Measurements from ENCODE around the gene PLXNA4. TPM values are rescaled to one million over a fixed set of nuclear protein-coding genes. Genes with fewer than 3 reads are reported as not detected.
A peak's percentile ranks its signal among the peaks of the same experiment; 100 is the strongest.

The PLXNA4 gene
- total RNA-seq, 2 donors from 2014 or later, result 0.99 to 1.1 TPM

GRCh38 chr7:132142006-132142405 is 434.3 kb downstream of the PLXNA4 start:
- H3K36me3 Mint-ChIP-seq (ENCODE audit: insufficient read depth in 2 of 2), result no peaks in the 10 kb centered on the region
- peaks cover 5% of the 10 kb centered on the region for H3K27me3 Mint-ChIP-seq (ENCODE audit: low read depth)
- H3K4me1 Mint-ChIP-seq (ENCODE audit: low read depth), result no peaks in the 10 kb centered on the region
- DNase-seq (no peak), ATAC-seq (replicated peaks in 1 of 2) (no peak)
- H3K9me3 Mint-ChIP-seq, result no peaks in the 10 kb centered on the region
- no peak overlapping the region for H3K4me3 Mint-ChIP-seq
- no peak overlapping the region for H3K27ac Mint-ChIP-seq

- Mint-ChIP-seq H3K27ac (no peak overlapping the region), H3K4me3 (no peak overlapping the region), H3K27me3 (ENCODE audit: low read depth) (peaks cover 5% of the 10 kb centered on the region)
Observed at GRCh38 chr7:132141109-132141508, 435.2 kb downstream of the PLXNA4 start.

GRCh38 chr7:132140341-132140740 is 435.9 kb downstream of the PLXNA4 start:
- Mint-ChIP-seq H3K4me3 (no peak overlapping the region), H3K4me1 (ENCODE audit: low read depth) (no peaks in the 10 kb centered on the region), H3K36me3 (ENCODE audit: insufficient read depth in 2 of 2) (no peaks in the 10 kb centered on the region), H3K9me3 (no peaks in the 10 kb centered on the region), H3K27me3 (ENCODE audit: low read depth) (peaks cover 5% of the 10 kb centered on the region), H3K27ac (no peak overlapping the region)
- ATAC-seq (replicated peaks in 1 of 2), result no peak
- no peak for DNase-seq

More at GRCh38 chr7:132141109-132141508, 435.2 kb downstream of the PLXNA4 start:
- ATAC-seq (replicated peaks in 1 of 2) (no peak), DNase-seq (no peak)
- Mint-ChIP-seq H3K9me3 (no peaks in the 10 kb centered on the region), H3K4me1 (ENCODE audit: low read depth) (no peaks in the 10 kb centered on the region), H3K36me3 (ENCODE audit: insufficient read depth in 2 of 2) (no peaks in the 10 kb centered on the region)

- no peaks in the 10 kb centered on the region for H3K36me3 Mint-ChIP-seq (ENCODE audit: insufficient read depth in 2 of 2)
- H3K4me3 Mint-ChIP-seq, result no peak overlapping the region
- H3K4me1 Mint-ChIP-seq (ENCODE audit: low read depth), result no peaks in the 10 kb centered on the region
- no peak for ATAC-seq (replicated peaks in 1 of 2)
- no peak for DNase-seq
- H3K27ac Mint-ChIP-seq, result no peak overlapping the region
- H3K27me3 Mint-ChIP-seq (ENCODE audit: low read depth), result peaks cover 5% of the 10 kb centered on the region
- no peaks in the 10 kb centered on the region for H3K9me3 Mint-ChIP-seq
Observed at GRCh38 chr7:132138817-132139216, 437.5 kb downstream of the PLXNA4 start.

- Mint-ChIP-seq H3K27me3 (ENCODE audit: low read depth) (peaks cover 5% of the 10 kb centered on the region), H3K4me3 (no peak overlapping the region), H3K36me3 (ENCODE audit: insufficient read depth in 2 of 2) (no peaks in the 10 kb centered on the region), H3K27ac (no peak overlapping the region), H3K4me1 (ENCODE audit: low read depth) (no peaks in the 10 kb centered on the region), H3K9me3 (no peaks in the 10 kb centered on the region)
- ATAC-seq (replicated peaks in 1 of 2) (no peak), DNase-seq (no peak)
Observed at GRCh38 chr7:132137681-132138080, 438.6 kb downstream of the PLXNA4 start.

GRCh38 chr7:132135746-132136385 is 440.4 kb downstream of the PLXNA4 start:
- Mint-ChIP-seq H3K9me3 (no peaks in the 10 kb centered on the region), H3K36me3 (ENCODE audit: insufficient read depth in 2 of 2) (no peaks in the 10 kb centered on the region), H3K4me3 (no peak overlapping the region), H3K27me3 (ENCODE audit: low read depth) (peaks cover 5% of the 10 kb centered on the region), H3K27ac (no peak overlapping the region), H3K4me1 (ENCODE audit: low read depth) (no peaks in the 10 kb centered on the region)
- DNase-seq (no peak), ATAC-seq (replicated peaks in 1 of 2) (no peak)

- Mint-ChIP-seq H3K9me3 (no peaks in the 10 kb centered on the region), H3K36me3 (ENCODE audit: insufficient read depth in 2 of 2) (no peaks in the 10 kb centered on the region), H3K27ac (no peak overlapping the region), H3K27me3 (ENCODE audit: low read depth) (peaks cover 5% of the 10 kb centered on the region), H3K4me3 (no peak overlapping the region), H3K4me1 (ENCODE audit: low read depth) (peaks cover 7% of the 10 kb centered on the region)
- ATAC-seq (replicated peaks in 1 of 2) (no peak), DNase-seq (no peak)
Observed at GRCh38 chr7:132134814-132135445, 441.3 kb downstream of the PLXNA4 start.

- no peak for ATAC-seq (replicated peaks in 1 of 2)
- H3K9me3 Mint-ChIP-seq, result no peaks in the 10 kb centered on the region
- H3K4me3 Mint-ChIP-seq, result no peak overlapping the region
- DNase-seq, result no peak
- H3K36me3 Mint-ChIP-seq (ENCODE audit: insufficient read depth in 2 of 2), result no peaks in the 10 kb centered on the region
- no peak overlapping the region for H3K27ac Mint-ChIP-seq
- H3K4me1 Mint-ChIP-seq (ENCODE audit: low read depth), result peaks cover 7% of the 10 kb centered on the region
- H3K27me3 Mint-ChIP-seq (ENCODE audit: low read depth), result peaks cover 5% of the 10 kb centered on the region
Observed at GRCh38 chr7:132133501-132133900, 442.8 kb downstream of the PLXNA4 start.

- no peak overlapping the region for H3K4me3 Mint-ChIP-seq
- no peaks in the 10 kb centered on the region for H3K36me3 Mint-ChIP-seq (ENCODE audit: insufficient read depth in 2 of 2)
- H3K4me1 Mint-ChIP-seq (ENCODE audit: low read depth), result peaks cover 7% of the 10 kb centered on the region
- H3K9me3 Mint-ChIP-seq, result no peaks in the 10 kb centered on the region
- DNase-seq, result no peak
- ATAC-seq (replicated peaks in 1 of 2), result no peak
- H3K27ac Mint-ChIP-seq, result no peak overlapping the region
- H3K27me3 Mint-ChIP-seq (ENCODE audit: low read depth), result no peaks in the 10 kb centered on the region
Observed at GRCh38 chr7:132131196-132131595, 445.1 kb downstream of the PLXNA4 start.

- no peaks in the 10 kb centered on the region for H3K36me3 Mint-ChIP-seq (ENCODE audit: insufficient read depth in 2 of 2)
- no peak overlapping the region for H3K4me3 Mint-ChIP-seq
- DNase-seq (peak in 1 of 2 donors; percentile 1), ATAC-seq (replicated peaks in 1 of 2) (peak in 1 of 2 donors; percentile 34)
- H3K4me1 Mint-ChIP-seq (ENCODE audit: low read depth), result peaks cover 7% of the 10 kb centered on the region
- no peak overlapping the region for H3K27ac Mint-ChIP-seq
- no peaks in the 10 kb centered on the region for H3K27me3 Mint-ChIP-seq (ENCODE audit: low read depth)
- H3K9me3 Mint-ChIP-seq, result no peaks in the 10 kb centered on the region
Observed at GRCh38 chr7:132130497-132130896, 445.8 kb downstream of the PLXNA4 start.

- no peaks in the 10 kb centered on the region for H3K9me3 Mint-ChIP-seq
- no peak for ATAC-seq (replicated peaks in 1 of 2)
- H3K27me3 Mint-ChIP-seq (ENCODE audit: low read depth), result no peaks in the 10 kb centered on the region
- no peaks in the 10 kb centered on the region for H3K36me3 Mint-ChIP-seq (ENCODE audit: insufficient read depth in 2 of 2)
- H3K27ac Mint-ChIP-seq, result no peak overlapping the region
- no peak overlapping the region for H3K4me3 Mint-ChIP-seq
- no peak for DNase-seq
- H3K4me1 Mint-ChIP-seq (ENCODE audit: low read depth), result peaks cover 7% of the 10 kb centered on the region
Observed at GRCh38 chr7:132125872-132126595, 450.2 kb downstream of the PLXNA4 start.

- H3K36me3 Mint-ChIP-seq (ENCODE audit: insufficient read depth in 2 of 2), result no peaks in the 10 kb centered on the region
- H3K4me3 Mint-ChIP-seq, result no peak overlapping the region
- DNase-seq, result no peak
- H3K4me1 Mint-ChIP-seq (ENCODE audit: low read depth), result peaks cover under 1% of the 10 kb centered on the region
- no peaks in the 10 kb centered on the region for H3K9me3 Mint-ChIP-seq
- H3K27me3 Mint-ChIP-seq (ENCODE audit: low read depth), result no peaks in the 10 kb centered on the region
- H3K27ac Mint-ChIP-seq, result no peak overlapping the region
- no peak for ATAC-seq (replicated peaks in 1 of 2)
Observed at GRCh38 chr7:132125096-132125495, 451.2 kb downstream of the PLXNA4 start.

- no peak for ATAC-seq (replicated peaks in 1 of 2)
- no peaks in the 10 kb centered on the region for H3K4me1 Mint-ChIP-seq (ENCODE audit: low read depth)
- H3K9me3 Mint-ChIP-seq, result no peaks in the 10 kb centered on the region
- H3K27ac Mint-ChIP-seq, result no peak overlapping the region
- no peaks in the 10 kb centered on the region for H3K36me3 Mint-ChIP-seq (ENCODE audit: insufficient read depth in 2 of 2)
- no peak for DNase-seq
- no peak overlapping the region for H3K4me3 Mint-ChIP-seq
- peaks cover 2% of the 10 kb centered on the region for H3K27me3 Mint-ChIP-seq (ENCODE audit: low read depth)
Observed at GRCh38 chr7:132124575-132124974, 451.7 kb downstream of the PLXNA4 start.
